SU-DHL-6 (cell line): ENCODE measurements around the gene CAMSAP1.

ENCODE experiments used
- H2AFZ ChIP-seq: fragments of 200-600 bp; sonication (generic); 2 replicates; pipeline ENCODE4 v1.6.1; 2014; ENCODE audit warnings: low read depth, mild to moderate bottlenecking, moderate library complexity, mixed read lengths, antibody characterized with exemption, low read length; ENCODE audit not compliant: severe bottlenecking
- H3F3A ChIP-seq: fragments of 200-600 bp; shearing (Covaris generic); 2 replicates; pipeline ENCODE4 v1.6.0; 2016; ENCODE audit warnings: antibody characterized with exemption, mild to moderate bottlenecking; ENCODE audit not compliant: insufficient read depth
- H3K27ac ChIP-seq: fragments of 200-600 bp; sonication (generic); 2 replicates; pipeline ENCODE4 v1.5.1; 2016; ENCODE audit warnings: low read depth, mild to moderate bottlenecking, low read length, moderate library complexity, mixed read lengths
- H3K27me3 ChIP-seq: fragments of 200-600 bp; sonication (generic), shearing (Covaris generic); 2 replicates; pipeline ENCODE4 v1.6.0; 2014; ENCODE audit warnings: mild to moderate bottlenecking, low read length
- H3K36me3 ChIP-seq: fragments of 200-600 bp; sonication (generic); 2 replicates; pipeline ENCODE4 v1.6.1; 2014; ENCODE audit warnings: mild to moderate bottlenecking, low read length, mixed read lengths
- H3K4me2 ChIP-seq: fragments of 300-600, 200-600 bp; shearing (Covaris generic), sonication (generic); 2 replicates; pipeline ENCODE4 v1.6.0; 2014; ENCODE audit warnings: low read length, low read depth, mild to moderate bottlenecking; ENCODE audit not compliant: poor library complexity, severe bottlenecking
- H3K4me3 ChIP-seq: fragments of 200-600 bp; sonication (generic); 2 replicates; pipeline ENCODE4 v1.5.1; 2014; ENCODE audit warnings: antibody characterized with exemption, low read length, mild to moderate bottlenecking, mixed read lengths; ENCODE audit not compliant: insufficient read depth, poor library complexity, severe bottlenecking
- H3K79me2 ChIP-seq: fragments of 200-600 bp; sonication (generic); 2 replicates; pipeline ENCODE4 v1.6.1; 2014; ENCODE audit warnings: mild to moderate bottlenecking, low read length, moderate library complexity; ENCODE audit not compliant: insufficient read depth
- H3K9ac ChIP-seq: fragments of 200-600 bp; sonication (generic); 2 replicates; pipeline ENCODE4 v1.7.0; 2014; ENCODE audit warnings: mild to moderate bottlenecking, low read length
- H3K9me2 ChIP-seq: fragments of 200-600 bp; sonication (generic); replicated peaks from 2 replicates; pipeline ENCODE4 v1.6.1; 2014; ENCODE audit warnings: low read length; ENCODE audit not compliant: insufficient read depth
- H3K9me3 ChIP-seq: fragments of 200-600 bp; sonication (generic); 2 replicates; pipeline ENCODE4 v1.6.1; 2014; ENCODE audit warnings: low read length, mixed read lengths; ENCODE audit not compliant: insufficient read depth
- H4K20me1 ChIP-seq: fragments of 200-600 bp; sonication (generic); 2 replicates; pipeline ENCODE4 v1.6.1; 2014; ENCODE audit warnings: low read depth, mild to moderate bottlenecking, antibody characterized with exemption, low read length, moderate library complexity, mixed read lengths
- EZH2phosphoT487 ChIP-seq: fragments of 200-600 bp; sonication (generic), shearing (Covaris generic); conservative IDR thresholded peaks from 2 replicates; pipeline ENCODE4 v1.6.1; 2018; ENCODE audit warnings: mild to moderate bottlenecking, antibody characterized with exemption, low read length, moderate library complexity, mixed read lengths
- TF ChIP-seq, protein P1 (sequence below): fragments of 200-600 bp; sonication (generic); IDR thresholded peaks from one replicate; pipeline ENCODE4 v1.5.1; 2017; ENCODE audit warnings: antibody characterized with exemption, mild to moderate bottlenecking, low read length, moderate library complexity; ENCODE audit not compliant: insufficient read depth, poor library complexity, severe bottlenecking

The CAMSAP1 gene

GRCh38 chr9:135820661-135821060 lies 86.7 kb downstream of the CAMSAP1 start:
- H3K79me2 ChIP-seq, result no peaks in the 10 kb centered on the region; the same call in 1 of the 2 replicates
- H3F3A ChIP-seq, result no peaks in the 10 kb centered on the region
- H3K36me3 ChIP-seq, result peaks cover 3% of the 10 kb centered on the region; the same call in 1 of the 2 replicates
- no peaks in the 10 kb centered on the region for H3K9me2 ChIP-seq
- H2AFZ ChIP-seq, result no peak overlapping the region
- TF ChIP-seq EZH2phosphoT487, result no peak
- TF ChIP-seq, protein P1, sequence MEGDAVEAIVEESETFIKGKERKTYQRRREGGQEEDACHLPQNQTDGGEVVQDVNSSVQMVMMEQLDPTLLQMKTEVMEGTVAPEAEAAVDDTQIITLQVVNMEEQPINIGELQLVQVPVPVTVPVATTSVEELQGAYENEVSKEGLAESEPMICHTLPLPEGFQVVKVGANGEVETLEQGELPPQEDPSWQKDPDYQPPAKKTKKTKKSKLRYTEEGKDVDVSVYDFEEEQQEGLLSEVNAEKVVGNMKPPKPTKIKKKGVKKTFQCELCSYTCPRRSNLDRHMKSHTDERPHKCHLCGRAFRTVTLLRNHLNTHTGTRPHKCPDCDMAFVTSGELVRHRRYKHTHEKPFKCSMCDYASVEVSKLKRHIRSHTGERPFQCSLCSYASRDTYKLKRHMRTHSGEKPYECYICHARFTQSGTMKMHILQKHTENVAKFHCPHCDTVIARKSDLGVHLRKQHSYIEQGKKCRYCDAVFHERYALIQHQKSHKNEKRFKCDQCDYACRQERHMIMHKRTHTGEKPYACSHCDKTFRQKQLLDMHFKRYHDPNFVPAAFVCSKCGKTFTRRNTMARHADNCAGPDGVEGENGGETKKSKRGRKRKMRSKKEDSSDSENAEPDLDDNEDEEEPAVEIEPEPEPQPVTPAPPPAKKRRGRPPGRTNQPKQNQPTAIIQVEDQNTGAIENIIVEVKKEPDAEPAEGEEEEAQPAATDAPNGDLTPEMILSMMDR, result no peak
- no peaks in the 10 kb centered on the region for H4K20me1 ChIP-seq
- no peak overlapping the region for H3K9ac ChIP-seq
- H3K4me3 ChIP-seq, result no peak overlapping the region
- no peaks in the 10 kb centered on the region for H3K9me3 ChIP-seq
- no peak overlapping the region for H3K4me2 ChIP-seq
- no peaks in the 10 kb centered on the region for H3K27me3 ChIP-seq
- no peak overlapping the region for H3K27ac ChIP-seq

- Histone ChIP-seq H3K9ac (no peak overlapping the region), H3K79me2 (no peaks in the 10 kb centered on the region), H3K4me2 (no peak overlapping the region), H3K9me2 (no peaks in the 10 kb centered on the region), H3K36me3 (peaks cover 3% of the 10 kb centered on the region; the same call in 1 of the 2 replicates), H4K20me1 (no peaks in the 10 kb centered on the region), H3K9me3 (no peaks in the 10 kb centered on the region), H3K27ac (no peak overlapping the region), H3K27me3 (no peaks in the 10 kb centered on the region), H2AFZ (no peak overlapping the region), H3K4me3 (no peak overlapping the region), H3F3A (no peaks in the 10 kb centered on the region)
- TF ChIP-seq, protein P1, result no peak
- no peak for TF ChIP-seq EZH2phosphoT487
Measured at GRCh38 chr9:135819905-135820304, 87.4 kb downstream of the CAMSAP1 start.

DNA sequence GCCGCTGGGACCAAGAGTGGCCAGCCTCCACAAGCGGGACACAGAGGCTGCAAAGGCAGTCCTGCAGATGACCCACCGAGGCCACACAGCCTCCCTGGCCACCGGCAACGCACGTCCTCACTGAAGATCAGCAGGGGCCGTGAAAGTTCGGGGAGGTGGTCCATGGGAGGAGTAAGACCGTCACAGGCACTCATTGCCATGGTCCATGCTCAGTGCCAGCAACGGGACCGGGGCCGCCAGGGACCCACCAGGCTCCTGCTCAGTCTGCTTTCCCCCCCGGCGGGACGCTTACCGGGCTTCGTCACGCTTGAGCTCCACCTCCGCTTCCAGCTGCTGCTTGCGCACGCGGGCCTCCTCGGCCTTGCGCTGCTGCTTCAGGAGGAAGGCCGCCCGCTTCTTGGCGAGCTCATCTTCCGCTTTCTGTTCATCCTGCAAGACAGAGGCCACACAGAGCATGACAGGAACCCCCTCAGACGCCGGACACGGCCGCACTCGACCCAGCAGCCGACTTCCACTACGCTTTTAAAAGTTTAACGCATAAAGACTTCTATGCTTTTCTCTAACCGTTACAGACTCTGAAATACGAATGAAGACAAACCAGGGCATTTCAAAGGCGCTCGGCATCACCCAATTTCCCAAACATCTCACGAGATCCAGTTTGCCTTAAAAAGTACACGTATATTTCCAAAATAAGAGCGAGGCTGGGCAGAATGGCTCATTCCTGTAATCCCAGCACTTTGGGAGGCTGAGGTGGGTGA lies 88.4 kb downstream of the CAMSAP1 start:
- Histone ChIP-seq H3K4me3 (no peak overlapping the region), H3K9me3 (no peaks in the 10 kb centered on the region), H3F3A (no peaks in the 10 kb centered on the region), H3K79me2 (no peaks in the 10 kb centered on the region), H3K27ac (no peak overlapping the region), H2AFZ (no peak overlapping the region), H3K27me3 (no peaks in the 10 kb centered on the region), H3K36me3 (peaks cover 2% of the 10 kb centered on the region; the same call in 1 of the 2 replicates), H3K4me2 (no peak overlapping the region), H4K20me1 (no peaks in the 10 kb centered on the region), H3K9ac (no peak overlapping the region), H3K9me2 (no peaks in the 10 kb centered on the region)
- TF ChIP-seq, protein P1, result no peak
- TF ChIP-seq EZH2phosphoT487, result no peak
